Duodenal mucosa (tissue), 2 donors: ENCODE measurements around the gene USP34.
"Not testable (repeated sequence)": the region's sequence is repeated elsewhere in the genome, so short reads cannot be mapped to it uniquely, and the experiment has no call there.

Source experiments
- H3K27ac ChIP-seq: one replicate; pipeline ENCODE4 v1.7.0; 2013; ENCODE audit warnings: low read depth, low read length
- H3K27me3 ChIP-seq, 2 donors: one replicate each; pipeline ENCODE4 v1.7.0; 2013; ENCODE audit warnings: low read length in 2 of 2, control low read depth in 1 of 2; ENCODE audit not compliant: insufficient read depth in 2 of 2, control insufficient read depth in 1 of 2
- H3K36me3 ChIP-seq, 2 donors: one replicate each; pipeline ENCODE4 v1.7.0; 2013; ENCODE audit warnings: low read length in 2 of 2, control low read depth in 1 of 2; ENCODE audit not compliant: insufficient read depth in 2 of 2, control insufficient read depth in 1 of 2
- H3K4me1 ChIP-seq, 2 donors: one replicate each; pipeline ENCODE4 v1.7.0; 2013; ENCODE audit warnings: low read length in 2 of 2, control low read depth in 1 of 2; ENCODE audit not compliant: insufficient read depth in 2 of 2, control insufficient read depth in 1 of 2
- H3K4me3 ChIP-seq, 2 donors: one replicate each; pipeline ENCODE4 v1.7.0; 2013; ENCODE audit warnings: low read length in 2 of 2, low read depth in 1 of 2
- H3K9ac ChIP-seq, 2 donors: one replicate each; pipeline ENCODE4 v1.7.0; 2013; ENCODE audit warnings: low read length in 2 of 2, low read depth in 1 of 2
- H3K9me3 ChIP-seq, 2 donors: one replicate each; pipeline ENCODE4 v1.7.0; 2013; ENCODE audit warnings: low read length in 2 of 2, control low read depth in 1 of 2; ENCODE audit not compliant: control insufficient read depth in 1 of 2

The USP34 gene

DNA sequence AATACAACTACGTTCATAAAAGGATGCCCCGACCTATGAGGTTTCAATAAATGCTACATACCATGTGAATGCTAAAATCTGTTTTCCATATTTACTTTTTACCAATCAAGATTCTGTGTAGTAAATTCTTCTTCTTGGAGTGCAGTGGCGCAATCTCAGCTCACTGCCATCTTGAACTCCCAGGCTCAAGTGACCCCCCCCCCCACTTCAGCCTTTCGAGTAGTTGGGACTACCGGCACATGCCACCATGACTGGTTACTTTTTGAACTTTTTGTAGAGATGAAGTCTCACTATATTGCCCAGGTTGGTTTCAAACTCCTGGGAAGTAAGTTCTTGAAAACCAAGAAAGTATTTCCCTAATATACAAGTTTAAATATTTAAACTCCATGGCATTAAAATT is 14.4 kb upstream of the USP34 start:
- peaks cover 29 to 77% of the 10 kb centered on the region in 2 donors for H3K36me3 ChIP-seq
- no peaks in the 10 kb centered on the region for H3K27me3 ChIP-seq
- H3K4me3 ChIP-seq, result no peak overlapping the region
- no peaks in the 10 kb centered on the region for H3K9me3 ChIP-seq
- no peak overlapping the region for H3K9ac ChIP-seq
- H3K4me1 ChIP-seq, result no peaks in the 10 kb centered on the region
- no peak overlapping the region for H3K27ac ChIP-seq

DNA sequence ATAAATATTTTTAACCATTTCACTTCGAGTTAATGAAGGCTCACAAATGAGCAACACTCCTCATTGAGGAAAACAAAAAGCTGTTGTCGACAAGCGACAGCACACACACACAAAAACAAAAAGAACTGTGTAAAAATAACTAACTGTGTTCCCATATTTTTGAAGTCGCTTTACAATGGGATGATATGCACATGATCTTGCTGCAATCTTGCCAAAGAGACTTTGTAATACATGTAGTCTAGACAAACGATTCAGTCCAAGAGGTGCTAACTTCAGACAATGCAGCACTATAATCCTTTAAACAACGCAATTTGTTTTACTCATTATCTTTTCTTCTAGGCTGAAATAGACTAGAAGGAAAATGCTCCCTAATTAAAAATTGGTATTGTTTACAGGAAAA is 7.2 kb upstream of the USP34 start:
- Histone ChIP-seq H3K9ac (no peak overlapping the region), H3K36me3 (peaks cover 15 to 65% of the 10 kb centered on the region in 2 donors), H3K27ac (no peak overlapping the region), H3K27me3 (no peaks in the 10 kb centered on the region), H3K4me3 (no peak overlapping the region), H3K9me3 (no peaks in the 10 kb centered on the region), H3K4me1 (no peaks in the 10 kb centered on the region)

DNA sequence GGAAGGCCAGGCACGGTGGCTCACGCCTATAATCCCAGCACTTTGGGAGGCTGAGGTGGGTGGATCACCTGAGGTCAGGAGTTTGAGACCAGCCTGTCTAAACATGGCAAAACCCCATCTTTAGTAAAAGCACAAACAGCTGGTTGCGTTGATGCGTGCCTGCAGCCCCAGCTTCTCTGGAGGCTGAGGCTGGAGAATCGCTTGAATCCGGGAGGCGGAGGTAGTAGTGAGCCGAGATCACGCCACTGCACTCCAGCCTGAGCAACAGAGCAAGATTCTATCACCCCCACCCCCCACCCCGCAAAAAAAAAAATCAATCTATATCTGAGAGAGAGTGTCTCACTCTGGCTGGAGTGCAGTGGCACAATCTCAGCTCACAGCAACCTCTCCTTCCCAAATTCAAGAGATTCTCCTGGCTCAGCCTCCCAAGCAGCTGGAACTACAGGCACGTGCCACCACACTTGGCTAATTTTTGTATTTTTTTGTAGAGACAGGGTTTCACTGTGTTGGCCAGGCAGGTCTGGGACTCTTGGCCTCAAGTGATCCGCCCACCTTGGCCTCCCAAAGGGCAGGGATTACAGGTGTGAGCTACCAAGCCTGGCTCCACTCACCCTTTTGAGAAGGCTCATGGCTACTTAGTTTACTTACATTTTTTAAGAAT is 6.2 kb upstream of the USP34 start:
- not testable (repeated sequence) for H3K9ac ChIP-seq, H3K4me1 ChIP-seq, H3K27me3 ChIP-seq, H3K9me3 ChIP-seq, H3K4me3 ChIP-seq, H3K27ac ChIP-seq
- peaks cover 10 to 55% of the 10 kb centered on the region in 2 donors for H3K36me3 ChIP-seq

DNA sequence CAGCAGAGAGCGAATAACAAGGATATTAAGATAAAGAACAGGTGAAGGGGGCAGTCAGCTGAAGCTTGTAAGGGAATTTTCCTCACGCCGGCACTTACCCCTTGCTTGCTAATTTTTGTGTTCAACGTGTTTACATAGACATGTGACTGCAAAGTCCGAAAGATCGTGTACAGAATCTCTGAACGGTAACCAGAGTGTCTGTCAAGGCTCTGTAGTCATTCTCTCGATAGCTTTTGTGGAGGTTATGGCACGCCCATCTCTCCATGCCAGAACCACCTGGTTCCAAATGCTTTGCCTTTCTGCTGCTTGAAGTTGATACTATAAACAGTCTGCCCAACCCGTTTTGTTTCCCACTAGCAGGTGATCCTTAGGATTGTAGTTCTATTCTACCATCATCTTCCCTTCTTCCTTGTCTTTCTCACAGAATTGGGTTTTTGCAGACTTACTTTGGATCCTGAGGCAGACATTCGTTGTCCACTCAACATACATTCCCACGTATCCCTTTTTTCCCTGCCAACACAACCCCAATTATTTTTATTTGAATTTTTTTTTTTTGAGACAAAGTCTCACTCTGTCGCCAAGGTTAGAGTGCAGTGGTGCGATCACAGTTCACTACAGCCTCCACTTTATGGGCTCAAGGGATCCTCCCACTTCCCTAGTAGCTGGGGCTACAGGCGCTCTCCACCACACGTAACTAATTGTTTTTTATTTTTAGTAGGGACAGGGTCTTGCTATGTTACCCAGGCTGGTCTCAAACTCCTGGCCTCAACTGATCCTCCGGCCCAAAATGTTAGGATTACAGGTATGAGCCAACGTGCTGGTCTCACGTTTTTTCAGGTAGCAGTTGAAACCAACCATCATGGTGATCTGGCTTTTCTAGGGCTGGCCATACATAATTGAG is 1.3 kb upstream of the USP34 start:
- H3K27ac ChIP-seq, result peak overlapping the region; percentile 85
- peak overlapping the region; percentile 91 to 97 for H3K9ac ChIP-seq
- peaks cover 0 to 13% of the 10 kb centered on the region in 2 donors for H3K36me3 ChIP-seq
- no peaks in the 10 kb centered on the region for H3K27me3 ChIP-seq
- no peaks in the 10 kb centered on the region for H3K9me3 ChIP-seq
- peaks cover 7 to 15% of the 10 kb centered on the region in 2 donors for H3K4me1 ChIP-seq
- peak overlapping the region; percentile 89 to 96 for H3K4me3 ChIP-seq

DNA sequence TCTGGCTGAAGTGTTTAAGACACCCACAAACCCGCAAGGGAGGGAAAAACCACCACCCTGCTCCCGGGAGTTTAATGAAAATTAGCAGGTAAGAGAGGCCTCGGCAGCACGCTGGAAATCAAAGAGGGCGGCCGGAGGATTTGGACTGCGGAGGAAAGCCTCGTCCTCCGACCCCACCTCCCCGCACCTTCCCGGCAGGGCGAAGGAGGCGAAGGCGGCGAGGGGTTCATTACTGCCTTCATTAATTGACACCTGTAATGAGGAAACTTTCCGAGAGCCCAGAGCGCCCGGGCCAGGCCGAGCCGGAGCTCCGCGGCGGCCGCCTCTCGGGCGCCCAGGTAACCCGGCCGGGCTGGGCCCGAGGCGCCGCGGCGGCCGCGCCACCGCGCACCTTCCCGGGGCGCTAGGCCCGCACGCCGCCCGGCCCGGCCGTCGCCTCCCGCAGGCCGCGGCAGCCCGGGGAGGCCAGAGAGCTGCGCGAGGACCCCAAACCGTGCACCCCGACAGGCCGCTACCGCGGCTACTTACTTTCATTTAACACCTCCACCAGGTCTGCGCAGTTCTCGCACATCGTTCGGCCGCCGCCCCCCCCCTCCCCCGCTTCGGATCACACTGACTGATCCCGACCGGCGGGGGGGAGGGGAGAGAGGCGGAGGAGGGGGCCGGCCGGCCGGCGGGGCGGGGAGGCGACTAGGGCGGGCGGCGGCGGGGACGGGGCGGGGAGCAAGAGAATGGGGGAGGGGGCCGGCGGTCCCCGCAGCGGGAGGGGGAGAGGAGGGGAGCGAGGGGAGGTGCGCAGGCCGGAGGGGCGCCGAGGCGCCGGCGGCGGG is 550 bp downstream of the USP34 start:
- Histone ChIP-seq H3K9ac (peak overlapping the region; percentile 79 to 86), H3K9me3 (no peaks in the 10 kb centered on the region), H3K27ac (peak overlapping the region; percentile 83), H3K4me1 (peaks cover 8 to 17% of the 10 kb centered on the region in 2 donors), H3K4me3 (peak overlapping the region; percentile 70 to 88), H3K36me3 (peaks cover 0 to 2% of the 10 kb centered on the region in 2 donors), H3K27me3 (no peaks in the 10 kb centered on the region)

DNA sequence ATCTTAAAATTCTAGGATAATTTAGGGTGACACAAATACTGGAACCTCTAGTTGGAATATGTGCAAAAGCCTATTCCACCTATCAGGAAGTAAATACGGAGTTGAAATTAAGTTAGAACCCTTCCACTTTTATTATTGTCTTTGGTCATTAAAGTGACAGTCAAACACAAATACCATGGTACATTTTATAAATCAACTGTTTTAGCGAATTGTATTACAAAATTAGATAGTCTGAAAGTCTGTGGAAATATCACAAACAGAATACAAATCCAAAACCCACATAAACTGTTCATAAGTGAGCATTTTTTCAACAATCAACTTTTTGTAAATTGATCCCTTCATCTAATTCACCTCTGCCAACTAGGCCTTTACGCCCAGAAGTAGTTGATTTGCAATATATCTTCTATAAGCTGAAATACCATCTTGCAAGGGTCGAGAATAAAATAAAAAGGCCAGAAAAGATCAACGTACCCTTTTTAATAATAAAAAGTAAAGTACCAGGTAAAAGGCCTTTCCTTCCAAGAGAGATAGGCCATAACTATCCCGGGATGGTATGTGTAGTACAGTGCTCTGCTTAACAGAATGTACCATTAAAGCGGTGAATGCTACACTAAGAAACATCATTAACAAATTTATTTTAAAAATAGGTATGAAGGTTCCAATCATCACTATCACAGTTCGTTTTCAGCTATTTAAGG is 1.3 kb downstream of the USP34 start:
- Histone ChIP-seq H3K36me3 (peaks cover 0 to 2% of the 10 kb centered on the region in 2 donors), H3K4me1 (peaks cover 16 to 21% of the 10 kb centered on the region in 2 donors), H3K27me3 (no peaks in the 10 kb centered on the region), H3K27ac (peak overlapping the region; percentile 78), H3K9ac (peak overlapping the region; percentile 79 to 86), H3K9me3 (no peaks in the 10 kb centered on the region), H3K4me3 (peak overlapping the region; percentile 70 to 88)

DNA sequence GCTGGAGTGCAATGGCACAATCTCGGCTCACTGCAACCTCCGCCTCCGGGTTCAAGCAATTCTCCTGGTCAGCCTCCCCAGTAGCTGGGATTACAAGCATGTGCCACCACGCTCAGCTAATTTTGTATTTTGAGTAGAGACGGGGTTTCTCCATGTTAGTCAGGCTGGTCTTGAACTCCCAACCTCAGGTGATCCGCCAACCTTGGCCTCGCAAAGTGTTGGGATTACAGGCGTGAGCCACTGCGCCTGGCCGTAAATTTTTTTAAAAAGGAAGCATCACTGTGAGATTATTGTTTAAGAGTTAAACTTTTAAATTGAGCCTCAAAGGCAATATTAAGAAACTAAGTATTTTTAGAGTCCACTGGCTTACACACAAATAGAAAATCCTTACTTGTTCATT is 2.7 kb downstream of the USP34 start:
- H3K9ac ChIP-seq, H3K27ac ChIP-seq, H3K27me3 ChIP-seq, H3K9me3 ChIP-seq, H3K36me3 ChIP-seq, H3K4me3 ChIP-seq: not testable (repeated sequence)
- H3K4me1 ChIP-seq, result peaks cover 16 to 25% of the 10 kb centered on the region in 2 donors

DNA sequence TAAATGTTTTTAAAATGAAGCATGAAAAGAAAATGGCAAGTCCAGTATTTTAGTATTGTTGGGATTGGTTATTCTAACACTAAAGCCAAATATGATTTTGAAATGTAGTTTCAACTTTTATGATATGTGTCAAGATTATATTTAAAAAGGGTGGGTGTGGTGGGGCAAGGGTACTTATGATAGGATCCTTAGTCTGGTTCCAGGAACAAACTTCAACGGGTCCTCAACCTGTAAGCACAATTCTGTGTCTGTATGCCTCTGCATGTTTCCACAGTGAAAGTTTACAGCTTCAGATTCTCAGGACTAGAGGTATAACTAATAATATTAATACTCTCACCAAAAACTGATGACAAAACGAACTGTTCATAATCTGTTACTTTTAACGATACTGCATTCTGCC is 5.8 kb downstream of the USP34 start:
- Histone ChIP-seq H3K4me1 (peaks cover 16 to 25% of the 10 kb centered on the region in 2 donors), H3K27ac (no peak overlapping the region)

DNA sequence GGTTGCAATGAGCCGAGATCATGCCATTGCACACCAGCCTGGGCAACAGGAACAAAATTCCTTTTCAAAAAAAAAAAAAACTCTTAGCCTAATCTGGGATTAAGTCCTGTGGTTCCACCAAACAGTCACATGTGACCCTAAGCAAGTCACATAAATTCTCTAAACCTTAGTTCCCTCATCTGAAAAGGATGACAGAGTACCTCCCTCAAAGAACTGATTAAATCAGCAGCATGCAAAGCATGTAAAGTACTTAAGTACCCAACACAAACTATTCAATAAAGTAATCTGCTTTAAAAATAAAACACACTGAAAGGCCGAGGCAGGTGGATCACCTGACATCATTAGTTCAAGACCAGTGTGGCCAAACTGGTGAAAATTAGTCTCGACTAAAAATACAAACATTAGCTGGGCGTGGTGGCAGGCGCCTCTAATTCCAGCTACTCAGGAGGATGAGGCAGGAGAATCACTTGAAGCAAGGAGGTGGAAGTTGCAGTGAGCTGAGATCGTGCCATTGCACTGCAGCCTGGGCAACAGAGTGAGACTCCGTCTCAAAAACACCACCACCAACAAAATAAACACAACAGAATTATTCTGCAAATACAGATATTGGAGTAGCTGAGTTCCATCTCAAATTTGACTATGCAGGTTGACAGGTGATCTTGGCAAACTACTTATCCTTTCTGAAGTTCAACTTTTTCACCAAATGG is 7.0 kb downstream of the USP34 start:
- H3K4me3 ChIP-seq, result no peak overlapping the region
- no peak overlapping the region for H3K27ac ChIP-seq
- no peaks in the 10 kb centered on the region for H3K27me3 ChIP-seq
- H3K36me3 ChIP-seq, result peaks cover 0 to 2% of the 10 kb centered on the region in 2 donors
- no peaks in the 10 kb centered on the region for H3K9me3 ChIP-seq
- H3K9ac ChIP-seq, result no peak overlapping the region
- peaks cover 16 to 23% of the 10 kb centered on the region in 2 donors for H3K4me1 ChIP-seq

More for the DNA sequence above, 5.8 kb downstream of the USP34 start:
- Histone ChIP-seq H3K9me3 (no peaks in the 10 kb centered on the region), H3K4me3 (no peak overlapping the region), H3K36me3 (peaks cover 0 to 2% of the 10 kb centered on the region in 2 donors), H3K9ac (no peak overlapping the region), H3K27me3 (no peaks in the 10 kb centered on the region)
